D721Med (cell line): Measurements from ENCODE around the gene PDCD2L.
"Not testable (repeated sequence)": the region's sequence is repeated elsewhere in the genome, so short reads cannot be mapped to it uniquely, and the experiment has no call there.

Source experiments
- DNase-seq: peaks from one replicate; pipeline ENCODE4 v3.0.0; 2011; ENCODE audit warnings: low spot score; ENCODE audit not compliant: insufficient read length
- FAIRE-seq: peaks from 2 replicates; lab custom pipeline; 2011; peaks lifted over from hg19 to GRCh38; lab: Jason Lieb, UNC
- CTCF ChIP-seq: IDR thresholded peaks from 2 replicates; pipeline ENCODE4 v1.5.1; 2012; ENCODE audit warnings: mild to moderate bottlenecking, control low read depth; ENCODE audit not compliant: insufficient read depth; ENCODE audit errors: missing control alignments

The PDCD2L gene

GRCh38 chr19:34431681-34432402 lies 27.6 kb downstream of the PDCD2L start:
- FAIRE-seq (no peak), DNase-seq (no peak)
- TF ChIP-seq CTCF = no peak

- no peak for FAIRE-seq
- no peak for DNase-seq
- no peak for TF ChIP-seq CTCF
Measured at GRCh38 chr19:34432797-34433196, 28.6 kb downstream of the PDCD2L start.

GRCh38 chr19:34436716-34437115 lies 32.5 kb downstream of the PDCD2L start:
- FAIRE-seq (no peak), DNase-seq (no peak)
- no peak for TF ChIP-seq CTCF

GRCh38 chr19:34448191-34448590 lies 44.0 kb downstream of the PDCD2L start:
- TF ChIP-seq CTCF = no peak
- DNase-seq (no peak), FAIRE-seq (no peak)

GRCh38 chr19:34452723-34453122 lies 48.5 kb downstream of the PDCD2L start:
- no peak for TF ChIP-seq CTCF
- no peak for FAIRE-seq
- no peak for DNase-seq

- FAIRE-seq (no peak), DNase-seq (no peak)
- TF ChIP-seq CTCF = no peak
Measured at GRCh38 chr19:34454091-34454490, 49.9 kb downstream of the PDCD2L start.

- FAIRE-seq = no peak
Measured at GRCh38 chr19:34454685-34455084, 50.5 kb downstream of the PDCD2L start.

GRCh38 chr19:34455783-34456480 lies 51.7 kb downstream of the PDCD2L start:
- FAIRE-seq, DNase-seq: not testable (repeated sequence)

More at GRCh38 chr19:34454685-34455084, 50.5 kb downstream of the PDCD2L start:
- TF ChIP-seq CTCF = no peak
- no peak for DNase-seq
